HEK293 (cell line): ENCODE measurements around the gene ABCA2.

Experiments used
- HIC1 ChIP-seq: fragments of 450-650 bp; formaldehyde crosslinking; IDR thresholded peaks from 2 replicates; pipeline ENCODE4 v1.5.1; 2016; ENCODE audit warnings: missing biosample characterization, missing genetic modification characterization
- INSM2 ChIP-seq: fragments of 450-650 bp; formaldehyde crosslinking; IDR thresholded peaks from 2 replicates; pipeline ENCODE4 v1.5.1; 2016; ENCODE audit warnings: missing biosample characterization, missing genetic modification characterization
- KLF10 ChIP-seq: fragments of 450-650 bp; IDR thresholded peaks from 2 replicates; pipeline ENCODE4 v1.5.1; 2018; ENCODE audit warnings: missing biosample characterization, mild to moderate bottlenecking, missing genetic modification characterization
- KLF17 ChIP-seq: fragments of 450-650 bp; formaldehyde crosslinking; IDR thresholded peaks from 2 replicates; pipeline ENCODE4 v1.5.1; 2016; ENCODE audit warnings: missing biosample characterization, missing genetic modification characterization
- MEIS1 ChIP-seq: sonication (generic); formaldehyde crosslinking; IDR thresholded peaks from 2 replicates; pipeline ENCODE4 v1.8.1; 2022; ENCODE audit warnings: missing genetic modification reagents, mild to moderate bottlenecking, borderline replicate concordance
- MZF1 ChIP-seq: fragments of 450-650 bp; formaldehyde crosslinking; IDR thresholded peaks from 2 replicates; pipeline ENCODE4 v1.5.1; 2017; ENCODE audit warnings: missing biosample characterization, missing genetic modification characterization, borderline replicate concordance
- OSR2 ChIP-seq: fragments of 450-650 bp; formaldehyde crosslinking; IDR thresholded peaks from 2 replicates; pipeline ENCODE4 v1.5.1; 2016; ENCODE audit warnings: missing biosample characterization, missing genetic modification characterization
- SALL2 ChIP-seq: fragments of 450-650 bp; formaldehyde crosslinking; IDR thresholded peaks from 2 replicates; pipeline ENCODE4 v1.5.0; 2017; ENCODE audit warnings: missing biosample characterization, mild to moderate bottlenecking, missing genetic modification characterization, borderline replicate concordance
- SP7 ChIP-seq: fragments of 450-650 bp; formaldehyde crosslinking; IDR thresholded peaks from 2 replicates; pipeline ENCODE4 v1.5.1; 2016; ENCODE audit warnings: missing biosample characterization, missing genetic modification characterization
- ZEB2 ChIP-seq: fragments of 450-650 bp; formaldehyde crosslinking; IDR thresholded peaks from 2 replicates; pipeline ENCODE4 v1.5.1; 2016; ENCODE audit warnings: missing biosample characterization, missing genetic modification characterization
- ZNF140 ChIP-seq: fragments of 450-650 bp; formaldehyde crosslinking; IDR thresholded peaks from 2 replicates; pipeline ENCODE4 v1.5.1; 2016; ENCODE audit warnings: missing biosample characterization, missing genetic modification characterization
- ZNF16 ChIP-seq: fragments of 450-650 bp; formaldehyde crosslinking; IDR thresholded peaks from 2 replicates; pipeline ENCODE4 v1.5.1; 2016; ENCODE audit warnings: low read depth, missing biosample characterization, missing genetic modification characterization
- ZNF311 ChIP-seq: fragments of 450-650 bp; formaldehyde crosslinking; IDR thresholded peaks from 2 replicates; pipeline ENCODE4 v1.5.1; 2017; ENCODE audit warnings: missing biosample characterization, missing genetic modification characterization, borderline replicate concordance
- ZNF37A ChIP-seq: fragments of 450-650 bp; IDR thresholded peaks from 2 replicates; pipeline ENCODE4 v1.5.1; 2018; ENCODE audit warnings: missing biosample characterization, missing genetic modification characterization
- ZNF423 ChIP-seq: fragments of 450-650 bp; formaldehyde crosslinking; IDR thresholded peaks from 2 replicates; pipeline ENCODE4 v1.5.1; 2016; ENCODE audit warnings: missing biosample characterization, missing genetic modification characterization
- ZNF473 ChIP-seq: fragments of 450-650 bp; formaldehyde crosslinking; IDR thresholded peaks from 2 replicates; pipeline ENCODE4 v1.5.1; 2017; ENCODE audit warnings: missing biosample characterization, missing genetic modification characterization
- ZNF548 ChIP-seq: fragments of 450-650 bp; formaldehyde crosslinking; IDR thresholded peaks from 2 replicates; pipeline ENCODE4 v1.5.1; 2016; ENCODE audit warnings: missing biosample characterization, missing genetic modification characterization
- ZNF621 ChIP-seq: fragments of 450-650 bp; formaldehyde crosslinking; IDR thresholded peaks from 2 replicates; pipeline ENCODE4 v1.5.1; 2017; ENCODE audit warnings: missing biosample characterization, missing genetic modification characterization
- ZNF670 ChIP-seq: fragments of 450-650 bp; formaldehyde crosslinking; IDR thresholded peaks from 2 replicates; pipeline ENCODE4 v1.5.1; 2016; ENCODE audit warnings: missing biosample characterization, missing genetic modification characterization, low read depth
- ZNF830 ChIP-seq: fragments of 450-650 bp; IDR thresholded peaks from 2 replicates; pipeline ENCODE4 v1.5.0; 2018; ENCODE audit warnings: missing biosample characterization, missing genetic modification characterization, low read depth, mild to moderate bottlenecking, moderate library complexity
- ZSCAN18 ChIP-seq: fragments of 450-650 bp; formaldehyde crosslinking; IDR thresholded peaks from 2 replicates; pipeline ENCODE4 v1.5.1; 2016; ENCODE audit warnings: missing biosample characterization, missing genetic modification characterization

The ABCA2 gene

GRCh38 chr9:137067860-137068538 lies 40.0 kb upstream of the ABCA2 start (continued):
- TF ChIP-seq SP7 (no peak), ZNF37A (tag by site-specific recombination) (no peak), HIC1 (peak; percentile 61; the same call in 1 of the 2 replicates), ZNF473 (tag by site-specific recombination) (no peak), ZSCAN18 (tag by site-specific recombination) (no peak), ZEB2 (tag by site-specific recombination) (peak; percentile 92), ZNF140 (tag by site-specific recombination) (no peak), ZNF16 (tag by site-specific recombination) (no peak), MEIS1 (CRISPR knock-in tag) (no peak), ZNF621 (tag by site-specific recombination) (no peak), SALL2 (tag by site-specific recombination) (no peak), ZNF830 (no peak), OSR2 (tag by site-specific recombination) (no peak), MZF1 (no peak), ZNF423 (tag by site-specific recombination) (no peak), ZNF670 (tag by site-specific recombination) (no peak), ZNF311 (tag by site-specific recombination) (no peak), KLF17 (tag by site-specific recombination) (0 out of 2 replicates have a peak, but pooled peaks have one; percentile 26), KLF10 (tag by site-specific recombination) (peak; percentile 47; the same call in 1 of the 2 replicates), ZNF548 (tag by site-specific recombination) (no peak), INSM2 (no peak)
